BJ (cell line): ENCODE data around the gene MMD. TPM values are rescaled to one million over a fixed set of nuclear protein-coding genes. Genes with fewer than 3 reads are reported as not detected.

ENCODE experiments used
- CTCF ChIA-PET: fragments of 350-600 bp; formaldehyde crosslinking; extraction: SDS; loops from one replicate; lab custom pipeline; 2021; ENCODE audit warnings: antibody characterized with exemption, inconsistent platforms; lab: Yijun Ruan, JAX
- POLR2A ChIA-PET: fragments of 300-600 bp; sonication (Branson Sonifier 250); formaldehyde crosslinking; extraction: SDS; loops from one replicate; lab custom pipeline; 2021; ENCODE audit warnings: antibody characterized with exemption; lab: Charles Lee
- DNase-seq: peaks from one replicate; pipeline ENCODE4 v3.0.0-alpha.2; 2011; ENCODE audit warnings: low read depth
- H3K27me3 ChIP-seq: 2 replicates; pipeline ENCODE4 v1.6.0; 2011; ENCODE audit warnings: low read length; ENCODE audit not compliant: control insufficient read depth, insufficient read depth
- H3K36me3 ChIP-seq: 2 replicates; pipeline ENCODE4 v1.5.1; 2011; ENCODE audit warnings: low read length; ENCODE audit not compliant: control insufficient read depth, insufficient read depth
- H3K4me3 ChIP-seq: 2 replicates; pipeline ENCODE4 v1.5.1; 2011; ENCODE audit warnings: low read depth, mild to moderate bottlenecking, control low read depth, low read length
- CTCF ChIP-seq: IDR thresholded peaks from 2 replicates; pipeline ENCODE4 v1.5.1; 2011; ENCODE audit warnings: low read depth, mild to moderate bottlenecking, control low read depth, inconsistent platforms, low read length, moderate library complexity; ENCODE audit not compliant: insufficient read depth
- polyA plus RNA-seq: library from polyadenylated mRNA; depleted of rRNA; stranded (reverse); fragments of >200 nt; gene quantifications from 2 replicates; pipeline ENCODE4 v1.2.3, GENCODE V29; 2011

The MMD gene
- polyA plus RNA-seq, 1 experiment: 4.5 TPM

GRCh38 chr17:55416000-55416399 is 5.6 kb downstream of the MMD start:
- POLR2A ChIA-PET: no interaction called here
- H3K4me3 ChIP-seq: no peak overlapping the region
- H3K36me3 ChIP-seq: no peaks in the 10 kb centered on the region
- DNase-seq: no peak
- CTCF ChIA-PET: interaction anchor here (0.8 to 1.5 kb wide), 2 partner anchors 11 to 98 kb away, joined by 3 to 7 read pairs; no protein-coding TSS in a partner anchor
- no peaks in the 10 kb centered on the region for H3K27me3 ChIP-seq
- TF ChIP-seq CTCF: no peak

- no peak for DNase-seq
- Histone ChIP-seq H3K27me3 (no peaks in the 10 kb centered on the region), H3K36me3 (no peaks in the 10 kb centered on the region), H3K4me3 (no peak overlapping the region)
- TF ChIP-seq CTCF: no peak
- CTCF ChIA-PET: interaction anchor here (0.6 kb wide), 1 partner anchor 114 kb away, joined by 3 read pairs; no protein-coding TSS in a partner anchor
- POLR2A ChIA-PET: no interaction called here
Observed at GRCh38 chr17:55414983-55415382, 6.7 kb downstream of the MMD start.

- ChIA-PET CTCF (no interaction called here), POLR2A (no interaction called here)
- H3K36me3 ChIP-seq: no peaks in the 10 kb centered on the region
- TF ChIP-seq CTCF: no peak
- no peak for DNase-seq
- no peak overlapping the region for H3K4me3 ChIP-seq
- H3K27me3 ChIP-seq: no peaks in the 10 kb centered on the region
Observed at GRCh38 chr17:55413825-55414489, 7.7 kb downstream of the MMD start.

GRCh38 chr17:55411463-55411855 is 10.2 kb downstream of the MMD start:
- TF ChIP-seq CTCF: no peak
- CTCF ChIA-PET: interaction anchor here (1.5 kb wide), 1 partner anchor 103 kb away, joined by 4 read pairs; no protein-coding TSS in a partner anchor

GRCh38 chr17:55410722-55411462 is 10.7 kb downstream of the MMD start:
- DNase-seq: no peak
- no peak for TF ChIP-seq CTCF
- no peaks in the 10 kb centered on the region for H3K36me3 ChIP-seq
- H3K27me3 ChIP-seq: no peaks in the 10 kb centered on the region
- no peak overlapping the region for H3K4me3 ChIP-seq
- CTCF ChIA-PET: interaction anchor here (1.5 kb wide), 1 partner anchor 103 kb away, joined by 4 read pairs; no protein-coding TSS in a partner anchor
- POLR2A ChIA-PET: no interaction called here

More at GRCh38 chr17:55411463-55411855, 10.2 kb downstream of the MMD start:
- H3K4me3 ChIP-seq: no peak overlapping the region
- DNase-seq: no peak
- H3K36me3 ChIP-seq: no peaks in the 10 kb centered on the region
- POLR2A ChIA-PET: no interaction called here
- no peaks in the 10 kb centered on the region for H3K27me3 ChIP-seq
